CD1c-positive myeloid dendritic cell (primary cell): Measurements from ENCODE around the gene CALR3.
"Not testable (repeated sequence)": the region's sequence is repeated elsewhere in the genome, so short reads cannot be mapped to it uniquely, and the experiment has no call there.

Experiments used
- DNase-seq: peaks from one replicate; pipeline ENCODE4 v3.0.0-alpha.2; 2016; ENCODE audit errors: extremely low spot score

Gene CALR3

GRCh38 chr19:16496613-16496983 lies 631 bp upstream of the CALR3 start:
- no peak for DNase-seq

- DNase-seq, result not testable (repeated sequence)
Observed at GRCh38 chr19:16486476-16486875, 9.5 kb downstream of the CALR3 start.

GRCh38 chr19:16482745-16483144 lies 13.2 kb downstream of the CALR3 start:
- no peak for DNase-seq

GRCh38 chr19:16477311-16477710 lies 18.7 kb downstream of the CALR3 start:
- DNase-seq, result no peak

- DNase-seq, result no peak
Observed at GRCh38 chr19:16476401-16476800, 19.6 kb downstream of the CALR3 start.

- no peak for DNase-seq
Observed at GRCh38 chr19:16473875-16474392, 22.0 kb downstream of the CALR3 start.

- no peak for DNase-seq
Observed at GRCh38 chr19:16472992-16473391, 23.0 kb downstream of the CALR3 start.

- not testable (repeated sequence) for DNase-seq
Observed at GRCh38 chr19:16472559-16472899, 23.4 kb downstream of the CALR3 start.

GRCh38 chr19:16470911-16471811 lies 24.8 kb downstream of the CALR3 start:
- peak; percentile 19 for DNase-seq

- no peak for DNase-seq
Observed at GRCh38 chr19:16470541-16470910, 25.4 kb downstream of the CALR3 start.

GRCh38 chr19:16467581-16467980 lies 28.4 kb downstream of the CALR3 start:
- no peak for DNase-seq

- DNase-seq, result not testable (repeated sequence)
Observed at GRCh38 chr19:16466802-16467427, 29.1 kb downstream of the CALR3 start.

- no peak for DNase-seq
Observed at GRCh38 chr19:16465239-16465638, 30.7 kb downstream of the CALR3 start.

GRCh38 chr19:16463991-16464575 lies 31.9 kb downstream of the CALR3 start:
- no peak for DNase-seq

- no peak for DNase-seq
Observed at GRCh38 chr19:16463341-16463990, 32.5 kb downstream of the CALR3 start.

- no peak for DNase-seq
Observed at GRCh38 chr19:16462757-16463250, 33.2 kb downstream of the CALR3 start.

GRCh38 chr19:16461630-16462051 lies 34.3 kb downstream of the CALR3 start:
- no peak for DNase-seq

- DNase-seq, result no peak
Observed at GRCh38 chr19:16460454-16460853, 35.5 kb downstream of the CALR3 start.

GRCh38 chr19:16459680-16460079 lies 36.3 kb downstream of the CALR3 start:
- no peak for DNase-seq

GRCh38 chr19:16458391-16459341 lies 37.3 kb downstream of the CALR3 start:
- DNase-seq, result no peak

- DNase-seq, result no peak
Observed at GRCh38 chr19:16457954-16458331, 38.0 kb downstream of the CALR3 start.
